ENCODE data around the gene DBNL.

The DBNL gene

GRCh38 chr7:44061645-44062179 is 17.2 kb downstream of the DBNL start:
- TF ChIP-seq CTCF (conservative IDR thresholded peaks at IDR 0.05; ENCODE audit: low read length), result no peak
- DNase-seq (ENCODE audit: low read depth), result no peak
- no peak overlapping the region for H3K4me3 ChIP-seq (ENCODE audit: low read length)

GRCh38 chr7:44062180-44062902 is 17.8 kb downstream of the DBNL start:
- H3K4me3 ChIP-seq (ENCODE audit: low read length), result no peak overlapping the region
- no peak for DNase-seq (ENCODE audit: low read depth)
- no peak for TF ChIP-seq CTCF (conservative IDR thresholded peaks at IDR 0.05; ENCODE audit: low read length)

- no peak for DNase-seq (ENCODE audit: low read depth)
- no peak for TF ChIP-seq CTCF (conservative IDR thresholded peaks at IDR 0.05; ENCODE audit: low read length)
- no peak overlapping the region for H3K4me3 ChIP-seq (ENCODE audit: low read length)
These were observed 18.4 kb downstream of the DBNL start for GRCh38 chr7:44062903-44063295.

GRCh38 chr7:44063547-44063893 is 19.0 kb downstream of the DBNL start:
- no peak for TF ChIP-seq CTCF (conservative IDR thresholded peaks at IDR 0.05; ENCODE audit: low read length)
- no peak for DNase-seq (ENCODE audit: low read depth)
- H3K4me3 ChIP-seq (ENCODE audit: low read length), result no peak overlapping the region

GRCh38 chr7:44063894-44064651 is 19.6 kb downstream of the DBNL start:
- H3K4me3 ChIP-seq (ENCODE audit: low read length), result no peak overlapping the region
- TF ChIP-seq CTCF (conservative IDR thresholded peaks at IDR 0.05; ENCODE audit: low read length), result no peak
- DNase-seq (ENCODE audit: low read depth), result no peak

GRCh38 chr7:44064791-44065430 is 20.4 kb downstream of the DBNL start:
- no peak for DNase-seq (ENCODE audit: low read depth)
- no peak for TF ChIP-seq CTCF (conservative IDR thresholded peaks at IDR 0.05; ENCODE audit: low read length)
- H3K4me3 ChIP-seq (ENCODE audit: low read length), result no peak overlapping the region
